Measurements from ENCODE around the gene ABO. TPM values are rescaled to one million over a fixed set of nuclear protein-coding genes. Genes with fewer than 3 reads are reported as not detected.

ABO gene
- total and polyA plus RNA-seq, 2 of the 8 experiments (the other 6 are each of a cell fraction or from before 2014, with no cell fraction given) = 0.03 TPM; not detected in 1

DNA sequence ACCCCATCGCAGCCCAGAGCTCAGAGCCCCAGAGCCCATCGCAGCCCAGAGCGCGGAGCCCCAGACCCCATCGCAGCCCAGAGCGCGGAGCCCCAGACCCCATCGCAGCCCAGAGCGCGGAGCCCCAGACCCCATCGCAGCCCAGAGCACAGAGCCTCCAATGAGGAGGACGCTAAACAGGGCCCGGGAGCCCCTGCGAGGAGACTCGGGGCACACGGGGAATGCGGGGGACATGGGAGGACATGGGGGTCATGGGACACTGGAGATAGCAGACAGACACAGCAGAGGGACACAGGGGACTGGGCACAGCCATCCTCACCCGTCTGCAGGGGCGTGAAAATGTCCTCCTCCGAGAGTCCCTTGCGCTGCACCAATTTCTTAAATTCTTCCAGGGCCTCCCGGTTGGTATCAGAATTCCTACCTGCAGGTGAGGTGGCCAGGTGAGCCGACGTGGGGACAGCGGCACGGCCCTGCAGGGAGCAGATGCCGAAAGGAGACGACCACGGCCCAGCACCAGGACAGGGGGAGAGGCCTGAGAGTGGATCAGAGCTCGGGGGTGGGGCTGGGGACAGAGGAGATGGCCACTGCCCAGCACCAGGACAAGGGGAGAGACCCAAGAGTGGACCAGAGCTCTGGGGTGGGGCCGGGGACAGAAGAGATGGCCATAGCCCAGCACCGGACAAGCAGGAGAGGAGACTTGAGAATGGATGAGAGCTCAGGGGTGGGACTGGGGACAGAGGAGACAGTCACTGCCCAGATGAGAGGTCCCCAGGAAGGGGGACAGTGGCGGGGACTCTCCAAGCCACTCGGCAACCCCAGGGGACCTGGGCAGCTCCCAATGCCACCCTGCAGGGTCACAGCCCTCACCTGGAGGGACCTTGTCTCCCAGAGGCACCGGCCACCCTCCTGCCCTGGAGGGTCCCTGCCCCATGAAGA lies 68.7 kb downstream of the ABO start:
- no peak overlapping the region for H2BK5ac ChIP-seq (ENCODE audit: low read depth, low read length)
- H3K4me2 ChIP-seq (ENCODE audit: insufficient read depth in 1 of 2, low read depth in 2 of 2, low read length in 2 of 2) = no peak overlapping the region
- H3K4me1 ChIP-seq (replicated peaks in 1 of 4; ENCODE audit: control insufficient read depth in 3 of 4, insufficient read depth in 4 of 4, low read length in 3 of 4) = no peaks in the 10 kb centered on the region
- H2BK12ac ChIP-seq (ENCODE audit: low read depth, low read length) = no peak overlapping the region
- WGBS, 2 experiments (ENCODE audit: extremely low coverage in 1 of 2, insufficient coverage in 1 of 2, insufficient read length in 1 of 2, insufficient replicate concordance in 2 of 2, low coverage in 1 of 2, low lambda C conversion rate in 2 of 2, missing lambda C conversion rate in 1 of 2) = 78% methylated on average over 33 of the region's 35 CpGs; no CpG with 5 or more reads in 1 of the 2 experiments
- no peaks in the 10 kb centered on the region for H3K79me1 ChIP-seq (ENCODE audit: low read depth, low read length)
- no peak overlapping the region for H3K9ac ChIP-seq (replicated peaks in 1 of 4; ENCODE audit: extremely low read depth in 1 of 4, low read depth in 3 of 4, low read length in 3 of 4)
- ChIA-PET CTCF (ENCODE audit: partially characterized antibody) (interaction anchor here (0.8 to 2.3 kb wide), 6 partner anchors 19 to 149 kb away, joined by 3 to 20 read pairs (median 4); no protein-coding TSS in a partner anchor), POLR2A (ENCODE audit: partially characterized antibody) (interaction anchor here (1.2 kb wide), 1 partner anchor 140 kb away, joined by 3 read pairs; no protein-coding TSS in a partner anchor)
- H3K4ac ChIP-seq (replicated peaks; ENCODE audit: insufficient read length, low read depth, low read length) = no peak overlapping the region
- no peak for DNase-seq (ENCODE audit: low read depth in 1 of 2, low spot score in 2 of 2)
- H3K23ac ChIP-seq (ENCODE audit: insufficient read length) = no peak overlapping the region
- H4K20me1 ChIP-seq (replicated peaks in 1 of 2; ENCODE audit: control insufficient read depth in 1 of 2, insufficient read depth in 2 of 2, low read length in 2 of 2) = no peaks in the 10 kb centered on the region
- no peak for FAIRE-seq
- peaks cover 10 to 58% (median 40%) of the 10 kb centered on the region in 4 experiments for H3K27me3 ChIP-seq (replicated peaks in 1 of 4; ENCODE audit: control insufficient read depth in 3 of 4, extremely low read depth in 1 of 4, insufficient read depth in 3 of 4, low read length in 3 of 4)
- H4K8ac ChIP-seq (ENCODE audit: extremely low read depth, insufficient read depth, low read length) = no peak overlapping the region
- no peak overlapping the region for H3K14ac ChIP-seq (ENCODE audit: insufficient read length)
- H3K4me3 ChIP-seq (ENCODE audit: extremely low read depth in 1 of 4, insufficient read depth in 2 of 4, low read depth in 3 of 4, low read length in 4 of 4) = no peak overlapping the region
- H2BK120ac ChIP-seq (replicated peaks; ENCODE audit: low read depth, low read length) = no peak overlapping the region
- H3K36me3 ChIP-seq (ENCODE audit: control insufficient read depth in 2 of 4, insufficient read depth in 4 of 4, low read length in 3 of 4) = no peaks in the 10 kb centered on the region
- TF ChIP-seq, protein P1, sequence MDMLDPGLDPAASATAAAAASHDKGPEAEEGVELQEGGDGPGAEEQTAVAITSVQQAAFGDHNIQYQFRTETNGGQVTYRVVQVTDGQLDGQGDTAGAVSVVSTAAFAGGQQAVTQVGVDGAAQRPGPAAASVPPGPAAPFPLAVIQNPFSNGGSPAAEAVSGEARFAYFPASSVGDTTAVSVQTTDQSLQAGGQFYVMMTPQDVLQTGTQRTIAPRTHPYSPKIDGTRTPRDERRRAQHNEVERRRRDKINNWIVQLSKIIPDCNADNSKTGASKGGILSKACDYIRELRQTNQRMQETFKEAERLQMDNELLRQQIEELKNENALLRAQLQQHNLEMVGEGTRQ (IDR thresholded peaks at IDR 0.05; ENCODE audit: low read length) = no peak
- TF ChIP-seq CHD2 (IDR thresholded peaks at IDR 0.05; ENCODE audit: low read length) = no peak
- TF ChIP-seq TEAD4 (IDR thresholded peaks at IDR 0.05; ENCODE audit: low read depth, low read length) = no peak
- no peak for TF ChIP-seq SUZ12 (IDR thresholded peaks at IDR 0.05; ENCODE audit: low read length)
- TF ChIP-seq JUND (IDR thresholded peaks at IDR 0.05; ENCODE audit: low read length) = no peak
- TF ChIP-seq YY1 (IDR thresholded peaks at IDR 0.05; ENCODE audit: low read depth, low read length) = no peak
- no peak overlapping the region for H3K56ac ChIP-seq (replicated peaks; ENCODE audit: insufficient read length, low read depth, low read length)
- H2AFZ ChIP-seq (ENCODE audit: low read length) = no peak overlapping the region
- H3K9me3 ChIP-seq (ENCODE audit: insufficient read depth in 2 of 2, low read depth in 1 of 2, low read length in 1 of 2) = no peaks in the 10 kb centered on the region
- no peak overlapping the region for H2AK5ac ChIP-seq (ENCODE audit: low read depth, low read length)
- H2BK20ac ChIP-seq (ENCODE audit: low read length) = no peak overlapping the region
- no peaks in the 10 kb centered on the region; the same call in 1 of the 2 replicates for H3K23me2 ChIP-seq (ENCODE audit: low read depth, low read length)
- H3K79me2 ChIP-seq (ENCODE audit: control insufficient read depth in 1 of 2, insufficient read depth in 2 of 2, low read length in 2 of 2) = no peaks in the 10 kb centered on the region
- no peak overlapping the region for H3K27ac ChIP-seq (ENCODE audit: low read depth, low read length)
- H2BK15ac ChIP-seq (ENCODE audit: low read length) = no peak overlapping the region
- H4K91ac ChIP-seq (replicated peaks; ENCODE audit: insufficient read length, low read length) = no peak overlapping the region
- no peak overlapping the region for H4K5ac ChIP-seq (ENCODE audit: insufficient read length, low read depth, low read length)
- no peak overlapping the region for H3K18ac ChIP-seq (ENCODE audit: extremely low read depth, low read length)
